HG03460 (cell line): ENCODE results near the gene C5orf46.
"Not testable (repeated sequence)": the region's sequence is repeated elsewhere in the genome, so short reads cannot be mapped to it uniquely, and the experiment has no call there.

Experiments used
- ATAC-seq: cut with Tn5 transposase; IDR thresholded peaks from one replicate; pipeline ENCODE4 v1.9.1; 2021; ENCODE audit not compliant: unreplicated experiment

C5orf46 gene

DNA sequence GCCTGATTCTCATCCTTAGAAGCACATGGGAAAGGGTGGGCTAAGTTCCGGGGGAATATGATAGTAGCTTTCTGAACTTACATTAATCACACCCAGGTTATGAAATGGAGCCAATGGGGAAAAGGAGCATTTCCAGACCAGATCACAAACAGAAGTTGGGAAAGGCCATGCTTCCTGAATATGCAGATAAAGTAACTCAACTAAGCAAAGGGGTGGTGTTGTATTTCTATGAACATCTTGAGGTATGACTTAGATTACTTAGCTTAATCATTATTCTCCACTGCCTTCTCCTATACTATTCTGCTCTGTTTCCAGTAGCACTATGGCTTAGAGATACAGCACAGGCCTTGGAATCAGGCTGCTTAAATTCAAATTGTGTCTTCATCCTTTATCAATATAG, 10.5 kb downstream of the C5orf46 start:
- ATAC-seq: no peak

DNA sequence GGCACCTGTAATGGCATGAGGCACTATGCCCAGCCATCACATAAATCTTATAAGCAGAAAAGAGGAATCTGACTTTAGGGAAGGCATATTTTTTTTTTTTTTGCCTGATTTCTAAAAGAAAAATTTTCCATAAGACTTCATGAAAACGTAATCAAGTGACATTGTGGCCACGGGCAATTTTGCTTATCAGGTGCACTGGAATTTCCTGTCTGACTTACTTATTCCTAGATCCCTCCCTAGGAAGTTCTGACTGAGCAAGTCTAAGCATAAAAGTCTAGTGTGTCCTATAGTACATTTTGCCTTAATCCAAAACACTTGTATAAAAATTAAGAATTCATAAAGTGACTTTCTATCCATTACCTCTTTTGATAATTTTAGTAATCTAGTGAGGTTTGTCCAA, 12.5 kb downstream of the C5orf46 start:
- ATAC-seq: no peak

DNA sequence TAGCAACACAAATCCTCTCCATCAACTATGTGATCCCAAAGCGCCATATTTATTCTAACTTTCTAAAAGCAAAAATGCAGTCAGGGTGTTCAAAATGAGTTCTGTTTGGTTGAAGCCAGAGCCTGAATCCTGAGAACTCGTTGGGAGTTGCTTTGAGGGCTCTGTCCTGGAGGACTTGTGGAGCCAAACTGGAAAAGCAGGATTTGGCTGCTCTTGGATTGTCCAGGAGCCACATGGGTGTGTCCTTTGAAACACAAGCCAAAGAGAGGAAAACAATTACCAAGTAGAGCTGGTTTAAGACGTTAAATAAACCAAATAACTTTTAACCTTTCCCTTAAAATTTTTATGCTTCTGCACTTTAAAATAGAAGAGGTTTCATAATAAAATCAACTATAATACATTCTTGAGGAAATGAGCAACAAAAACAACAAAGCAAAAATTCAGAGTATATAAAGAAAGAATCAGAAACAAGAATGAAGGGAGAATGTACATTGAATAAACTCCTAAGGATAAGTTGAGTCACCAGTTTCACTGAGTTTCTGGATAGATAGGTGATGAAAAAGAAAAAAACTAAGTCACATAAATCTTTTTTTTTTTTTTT, 13.5 kb downstream of the C5orf46 start:
- ATAC-seq: no peak

DNA sequence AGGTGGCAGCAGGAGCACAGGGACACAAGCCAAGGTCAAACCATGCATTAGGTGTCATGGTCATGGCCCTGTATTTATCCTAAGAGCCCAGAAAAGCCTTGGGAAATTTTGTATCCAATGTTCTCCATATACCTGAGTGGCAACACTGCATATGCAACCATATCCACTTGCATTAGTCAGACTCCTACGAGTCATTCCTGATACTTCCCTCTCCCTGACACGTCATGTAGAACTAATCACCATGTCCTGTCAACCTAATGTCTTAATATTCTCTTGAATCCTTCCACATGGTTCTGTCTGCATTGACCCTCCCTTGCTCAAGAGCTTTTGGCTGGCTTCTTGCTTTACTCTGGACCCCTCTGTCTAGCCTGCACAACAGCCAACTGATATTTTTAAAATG, 18.4 kb downstream of the C5orf46 start:
- ATAC-seq: no peak

DNA sequence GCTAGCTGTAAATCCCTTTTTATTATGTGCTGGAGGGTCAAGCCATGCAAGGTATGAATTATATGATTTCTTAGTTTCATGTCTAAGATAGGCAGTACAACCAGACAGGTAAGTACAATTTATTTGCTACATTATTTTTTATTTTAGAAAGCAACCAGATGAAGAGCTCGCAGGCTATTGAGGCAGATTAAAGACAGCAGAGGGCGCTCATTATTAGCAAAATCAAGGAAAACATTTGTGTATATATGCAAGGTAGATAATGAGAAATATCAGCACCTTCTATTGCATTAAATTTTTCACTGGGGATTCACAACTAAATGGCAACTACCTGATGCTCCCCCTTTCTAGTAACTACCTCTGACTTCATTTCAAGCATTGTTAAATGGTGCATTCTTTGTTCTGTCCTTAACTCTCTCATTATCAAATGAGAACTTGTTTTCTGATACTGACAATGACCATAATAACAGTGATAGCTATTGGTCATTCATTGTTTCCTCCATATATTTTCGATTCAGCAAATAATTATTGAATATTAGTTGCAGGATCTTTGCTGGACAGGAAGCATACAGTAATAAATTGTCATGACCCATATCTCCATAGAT, 19.2 kb downstream of the C5orf46 start:
- ATAC-seq: no peak

DNA sequence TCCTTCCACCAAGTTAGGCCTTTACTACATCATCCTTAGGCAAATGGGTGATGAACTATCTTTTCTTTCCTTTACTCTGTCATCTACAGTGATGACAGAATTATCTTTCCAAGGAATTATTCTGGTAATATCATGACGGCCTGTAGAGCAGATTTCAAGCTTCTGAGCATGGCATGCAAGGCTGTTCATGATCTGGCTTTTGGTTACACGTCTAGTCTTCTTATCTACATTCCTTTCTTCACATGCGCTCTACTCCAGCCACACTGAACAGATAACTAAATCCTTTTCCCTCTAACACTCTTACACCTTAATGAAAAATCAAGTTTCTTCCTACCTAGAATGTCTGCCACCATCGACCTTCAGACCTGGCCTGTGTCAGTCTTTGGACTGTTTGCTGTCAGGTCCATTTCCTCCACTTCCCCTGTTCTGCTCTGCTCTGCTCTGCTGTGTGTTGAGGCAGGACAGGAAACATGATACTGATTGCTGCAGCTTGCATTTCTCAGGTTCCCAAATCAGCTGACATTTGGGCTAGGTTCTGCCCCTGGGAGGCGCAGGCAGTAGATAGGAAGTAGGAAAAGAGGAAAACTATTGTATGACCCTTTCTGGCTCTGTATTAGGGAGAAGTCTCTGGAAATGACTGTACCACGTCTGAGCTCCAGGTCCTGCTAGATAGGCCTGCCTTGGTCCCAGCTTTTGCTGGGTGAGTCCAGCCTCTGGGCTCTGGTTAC, 23.6 kb downstream of the C5orf46 start:
- ATAC-seq: no peak

DNA sequence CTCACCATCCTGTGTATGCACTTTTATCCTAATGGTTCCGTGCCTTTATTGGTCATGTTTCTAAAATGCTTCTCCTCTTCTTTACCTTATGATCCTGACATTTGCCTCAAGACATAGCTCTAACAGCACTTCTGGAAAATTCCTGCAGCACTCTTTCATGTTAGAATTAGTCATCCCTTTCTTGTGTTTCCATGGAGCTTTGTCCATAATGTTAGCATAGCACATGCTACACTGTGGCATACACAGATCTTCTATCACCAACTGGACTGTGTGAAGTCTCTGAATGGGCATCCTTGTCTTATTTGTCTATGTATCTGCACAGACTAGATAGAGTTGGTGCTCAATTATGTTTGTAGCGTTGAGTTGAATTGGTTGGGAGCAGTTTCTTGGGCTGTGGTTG, 25.9 kb downstream of the C5orf46 start:
- no peak for ATAC-seq

DNA sequence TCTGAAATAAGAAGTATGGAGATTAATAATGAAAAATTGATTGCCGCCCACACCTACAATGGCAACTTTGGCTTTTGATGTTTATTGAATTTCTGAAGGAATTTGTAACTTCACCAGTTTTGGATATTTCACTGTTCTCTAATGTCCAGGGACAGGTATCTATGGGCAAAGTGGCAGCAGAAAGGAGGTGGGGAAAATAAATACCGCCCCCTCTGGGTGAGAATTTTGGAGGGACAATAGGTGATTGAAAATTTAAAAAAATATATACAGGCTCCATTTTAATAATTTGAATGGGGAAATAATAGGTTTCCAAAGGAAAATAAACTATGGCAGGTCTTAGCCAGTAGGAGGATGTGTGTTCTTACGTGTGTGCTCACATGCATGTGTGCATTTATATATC, 26.6 kb downstream of the C5orf46 start:
- no peak for ATAC-seq

DNA sequence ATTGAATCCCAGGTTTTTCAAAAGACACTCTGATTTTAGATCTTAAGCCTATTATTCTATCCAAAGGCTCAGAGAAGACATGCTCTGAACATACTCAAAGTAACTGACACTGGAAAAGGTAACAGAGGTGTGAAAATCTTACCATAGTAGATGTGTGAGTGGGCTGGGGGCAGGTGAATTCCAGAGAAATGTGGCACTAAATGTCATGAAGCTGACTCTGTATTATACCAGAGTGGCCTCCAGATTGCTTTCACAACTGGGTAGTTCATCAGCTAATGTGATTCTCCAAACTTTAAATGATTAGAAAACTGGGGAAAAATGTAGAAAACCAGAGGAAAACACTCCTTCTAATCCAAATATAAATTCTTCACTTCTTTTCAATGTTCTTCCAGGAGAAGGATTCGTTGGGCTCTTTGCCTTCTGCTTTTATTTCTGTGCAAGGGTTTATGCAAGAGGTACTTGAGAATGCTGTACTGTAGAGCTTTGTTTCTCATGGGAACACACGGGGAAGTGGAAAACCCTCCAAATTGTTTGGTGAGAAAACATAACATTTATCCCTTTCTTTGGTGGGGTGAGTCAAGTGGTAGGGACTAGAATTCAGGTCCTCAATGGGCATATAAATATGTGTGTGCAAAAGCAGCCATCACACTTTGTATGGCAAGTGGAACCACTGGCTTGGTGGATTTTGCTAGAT, 28.1 kb downstream of the C5orf46 start, which contains the start of gene SCGB3A2:
Gene SCGB3A2 (plus strand): TSS at position 646 of the 694 bp plus-strand sequence. CDS start 93 bp downstream, outside the sequence.
- no peak for ATAC-seq

DNA sequence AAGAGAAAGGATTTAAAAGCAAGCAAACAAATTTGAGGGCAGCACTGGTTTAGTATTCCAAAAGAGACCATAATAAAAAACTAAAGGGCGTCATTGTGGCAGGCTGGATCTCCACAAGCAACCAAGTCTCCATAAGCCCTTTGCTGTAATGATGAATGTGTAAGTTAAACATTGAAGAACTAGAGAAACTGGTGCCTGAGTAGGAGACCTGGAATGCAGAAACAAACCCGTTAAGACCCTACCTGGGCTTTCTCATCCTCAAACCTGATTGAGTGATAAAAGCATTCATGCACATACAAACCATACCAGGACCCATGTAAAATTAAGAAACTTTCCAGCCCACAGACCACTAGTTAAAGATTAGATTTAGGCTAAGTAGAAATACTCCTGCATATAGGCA, 29.7 kb downstream of the C5orf46 start:
- no peak for ATAC-seq

DNA sequence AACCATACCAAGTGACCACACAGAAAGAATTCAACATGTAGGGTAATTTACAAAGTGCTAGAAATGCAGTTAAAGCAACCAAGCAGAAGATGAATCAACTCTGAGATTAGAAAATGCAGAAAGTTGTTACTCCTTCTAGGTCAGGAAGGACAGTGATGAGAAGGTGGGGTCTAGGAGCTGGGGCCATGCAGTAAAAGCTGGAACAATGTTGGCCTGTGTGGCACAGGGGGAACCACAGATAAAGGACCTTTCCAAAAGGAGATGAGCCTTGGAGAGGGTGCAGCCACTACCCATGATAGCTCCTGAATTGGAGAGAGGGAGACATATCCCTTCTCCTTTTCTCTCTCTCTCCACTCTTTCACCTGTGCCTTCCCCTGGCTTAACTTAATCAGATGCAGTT, 30.2 kb downstream of the C5orf46 start:
- no peak for ATAC-seq

DNA sequence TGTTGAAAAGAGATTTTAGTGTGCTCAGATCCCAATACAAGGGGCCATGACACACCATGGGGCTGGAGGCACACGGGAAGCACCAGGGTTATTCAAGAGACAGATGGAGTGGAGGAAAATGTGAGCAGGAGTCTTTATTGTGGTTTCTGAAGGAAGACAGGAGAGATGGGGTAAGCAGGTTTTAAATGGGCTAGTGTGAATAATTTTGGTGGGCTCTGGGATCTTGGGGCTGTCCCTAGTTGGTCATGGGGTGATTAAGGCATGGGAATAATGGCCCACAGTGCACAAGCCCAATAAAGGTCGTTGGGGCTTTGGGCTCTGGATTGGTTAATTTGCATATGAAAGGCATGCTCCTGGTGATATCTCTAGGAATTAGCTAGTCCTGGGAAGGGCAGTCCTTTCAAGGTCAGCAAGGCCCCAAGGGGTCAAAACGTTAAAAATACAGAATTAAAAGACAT, 31.4 kb downstream of the C5orf46 start:
- ATAC-seq: no peak

DNA sequence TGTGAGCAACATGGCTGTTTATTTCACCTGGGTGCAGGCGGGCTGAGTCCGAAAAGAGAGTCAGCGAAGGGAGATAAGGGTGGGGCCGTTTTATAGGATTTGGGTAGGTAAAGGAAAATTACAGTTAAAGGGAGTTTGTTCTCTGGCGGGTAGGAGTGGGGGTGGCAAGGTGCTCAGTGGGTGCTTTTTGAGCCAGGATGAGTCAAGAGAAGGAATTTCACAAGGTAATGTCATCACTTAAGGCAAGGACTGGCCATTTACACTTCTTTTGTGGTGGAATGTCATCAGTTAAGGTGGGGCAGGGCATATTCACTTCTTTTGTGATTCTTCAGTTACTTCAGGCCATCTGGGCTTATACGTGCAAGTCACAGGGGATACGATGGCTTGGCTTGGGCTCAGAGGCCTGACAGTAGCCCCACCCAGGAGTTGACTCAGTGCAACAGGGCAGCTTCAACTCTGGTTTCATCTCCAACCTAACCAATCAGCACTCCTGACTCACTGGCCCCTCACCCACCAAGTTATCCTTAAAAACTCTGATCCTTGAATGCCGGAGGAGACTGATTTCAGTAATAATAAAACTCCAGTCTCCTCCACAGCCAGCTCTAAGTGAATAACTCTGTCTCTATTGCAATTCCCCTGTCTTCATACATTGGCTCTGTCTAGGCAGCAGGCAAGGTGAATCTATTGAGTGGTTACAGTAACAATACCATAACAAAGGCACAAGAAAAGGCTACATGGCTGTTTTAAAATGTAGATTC, 32.0 kb downstream of the C5orf46 start:
- ATAC-seq: not testable (repeated sequence)

DNA sequence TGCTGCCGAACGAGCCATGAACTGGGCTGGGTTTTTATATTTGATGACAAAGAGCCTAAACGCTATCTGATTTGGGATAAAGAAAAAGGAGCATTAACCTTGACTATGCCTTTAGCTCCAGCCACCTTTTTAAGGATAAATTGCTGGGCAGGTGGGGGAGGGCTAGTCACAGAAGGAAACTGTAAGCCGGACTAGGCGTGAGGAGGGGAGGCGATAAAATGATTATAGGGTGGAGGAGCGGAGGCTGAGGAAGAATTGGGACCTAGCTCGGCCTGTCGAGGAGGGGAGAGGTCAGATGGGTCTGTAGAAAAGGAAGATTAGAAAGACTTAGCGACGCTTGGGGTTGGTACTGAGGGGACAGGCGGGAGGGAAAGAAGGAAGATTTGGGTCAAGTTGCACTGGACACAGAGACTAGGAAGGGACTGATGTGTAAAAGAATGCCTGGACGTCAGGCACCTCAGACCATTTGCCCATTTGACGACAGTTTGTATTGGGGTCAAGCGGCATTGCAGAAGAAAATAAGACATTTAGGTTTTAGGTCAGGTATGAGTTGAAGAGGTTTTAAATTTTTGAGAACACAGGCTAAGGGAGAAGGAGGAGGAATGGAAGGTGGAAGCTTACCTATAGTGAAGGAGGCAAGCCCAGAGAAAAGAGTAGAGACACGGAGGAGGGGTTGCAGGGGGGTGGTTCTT, 33.4 kb downstream of the C5orf46 start:
- ATAC-seq: not testable (repeated sequence)

DNA sequence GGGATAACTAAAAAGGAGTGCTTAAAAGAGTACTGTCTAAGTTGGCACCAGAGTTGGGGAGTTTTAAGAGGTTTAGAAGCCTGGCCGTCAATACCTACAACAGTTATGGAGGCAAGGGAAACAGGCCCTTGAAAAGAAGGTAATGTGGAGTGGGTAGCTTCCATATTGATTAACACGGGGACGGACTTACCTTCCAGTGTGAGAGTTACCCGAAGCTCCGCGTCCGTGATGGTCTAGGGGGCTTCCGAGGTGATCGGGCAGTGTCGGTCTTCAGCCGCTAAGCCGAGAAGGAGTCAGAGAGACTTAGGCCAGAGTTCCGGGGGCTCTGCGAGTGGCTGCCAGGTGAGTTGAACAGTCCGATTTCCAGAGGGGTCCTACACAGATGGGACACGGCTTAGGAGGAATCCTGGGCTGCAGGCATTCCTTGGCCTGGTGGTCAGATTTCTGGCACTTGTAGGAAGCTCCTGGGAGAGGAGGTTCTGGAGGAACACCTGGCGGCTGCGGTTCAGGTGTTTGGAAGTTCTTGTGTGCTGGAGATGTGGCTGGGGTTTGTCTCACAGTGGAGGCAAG, 34.3 kb downstream of the C5orf46 start:
- not testable (repeated sequence) for ATAC-seq

DNA sequence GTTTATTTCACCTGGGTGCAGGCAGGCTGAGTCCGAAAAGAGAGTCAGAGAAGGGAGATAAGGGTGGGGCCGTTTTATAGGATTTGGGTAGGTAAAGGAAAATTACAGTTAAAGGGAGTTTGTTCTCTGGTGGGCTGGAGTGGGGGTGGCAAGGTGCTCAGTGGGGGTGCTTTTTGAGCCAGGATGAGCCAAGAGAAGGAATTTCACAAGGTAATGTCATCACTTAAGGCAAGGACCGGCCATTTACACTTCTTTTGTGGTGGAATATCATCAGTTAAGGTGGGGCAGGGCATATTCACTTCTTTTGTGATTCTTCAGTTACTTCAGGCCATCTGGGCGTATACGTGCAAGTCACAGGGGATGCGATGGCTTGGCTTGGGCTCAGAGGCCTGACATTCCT, 36.4 kb downstream of the C5orf46 start:
- ATAC-seq: not testable (repeated sequence)

DNA sequence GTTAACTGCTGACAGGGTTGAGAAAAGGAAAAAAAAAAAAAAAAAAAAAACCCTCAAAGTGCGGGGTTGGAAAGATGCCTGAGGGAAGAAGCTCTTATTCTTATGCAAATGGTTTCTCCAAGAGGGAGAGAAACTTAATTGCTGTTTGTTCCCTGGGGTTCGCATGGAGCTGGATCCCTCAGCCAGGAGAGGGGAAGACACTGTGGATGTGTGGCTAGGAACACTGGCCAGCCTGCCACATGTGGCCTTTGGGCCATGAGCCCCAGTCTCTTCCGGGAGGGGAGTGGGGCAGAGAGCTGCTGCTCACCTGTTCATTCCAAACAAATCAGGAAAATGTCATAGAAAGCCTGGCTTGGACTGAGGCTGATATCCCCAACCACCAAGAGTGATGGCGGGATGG, 37.2 kb downstream of the C5orf46 start:
- ATAC-seq: no peak

DNA sequence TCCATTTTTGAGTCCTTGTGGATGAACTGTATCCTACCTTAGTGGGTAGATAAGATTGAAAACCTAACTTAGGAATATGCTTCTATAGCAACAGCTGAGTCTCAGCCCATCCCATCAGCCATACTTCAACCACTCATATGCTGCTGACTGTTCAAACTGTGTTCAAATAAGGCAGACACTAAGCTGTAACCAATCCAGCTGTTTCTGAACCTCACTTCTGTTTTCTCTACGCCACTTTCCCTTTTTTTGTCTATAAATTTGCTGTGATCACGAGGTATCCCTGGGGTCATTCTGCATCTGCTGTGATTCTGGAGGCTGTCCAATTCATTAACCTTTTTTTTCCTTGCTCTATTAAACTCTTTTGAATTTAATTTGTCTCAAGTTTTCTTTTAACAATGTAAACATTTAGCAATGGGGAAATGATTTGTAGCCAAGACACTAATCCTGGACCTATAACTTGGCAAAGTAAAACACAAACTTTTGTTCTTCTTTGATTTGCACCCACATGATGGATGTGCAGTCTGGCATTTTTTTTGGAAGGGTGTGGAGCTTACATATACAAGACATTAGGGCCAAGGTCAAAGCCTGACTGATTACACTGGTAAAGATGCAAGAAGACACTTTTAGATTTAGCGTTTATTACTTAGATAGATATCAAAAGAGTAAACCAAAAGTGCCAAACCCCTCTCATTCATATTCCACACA, 42.7 kb downstream of the C5orf46 start:
- ATAC-seq: no peak

DNA sequence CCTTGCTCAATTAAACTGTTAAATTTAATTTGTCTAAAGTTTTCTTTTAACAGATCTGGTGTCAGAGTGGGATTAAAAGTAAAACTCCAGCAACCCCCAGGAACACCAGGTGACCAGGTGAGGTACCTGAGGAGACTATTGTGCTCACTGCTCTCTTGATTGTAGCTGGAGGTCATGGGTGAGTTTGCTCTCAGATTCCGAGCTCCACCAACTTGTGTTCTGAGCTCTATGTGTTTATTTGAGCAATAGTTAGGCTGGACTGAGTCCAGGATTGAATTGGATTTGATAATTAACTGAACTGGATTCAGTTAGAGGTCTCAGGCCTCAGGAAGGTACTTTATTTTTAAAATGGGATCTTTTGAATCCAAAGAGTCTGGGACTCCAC, 45.7 kb downstream of the C5orf46 start:
- ATAC-seq: no peak
